ENCODE measurements around the gene CISH.

Gene CISH

DNA sequence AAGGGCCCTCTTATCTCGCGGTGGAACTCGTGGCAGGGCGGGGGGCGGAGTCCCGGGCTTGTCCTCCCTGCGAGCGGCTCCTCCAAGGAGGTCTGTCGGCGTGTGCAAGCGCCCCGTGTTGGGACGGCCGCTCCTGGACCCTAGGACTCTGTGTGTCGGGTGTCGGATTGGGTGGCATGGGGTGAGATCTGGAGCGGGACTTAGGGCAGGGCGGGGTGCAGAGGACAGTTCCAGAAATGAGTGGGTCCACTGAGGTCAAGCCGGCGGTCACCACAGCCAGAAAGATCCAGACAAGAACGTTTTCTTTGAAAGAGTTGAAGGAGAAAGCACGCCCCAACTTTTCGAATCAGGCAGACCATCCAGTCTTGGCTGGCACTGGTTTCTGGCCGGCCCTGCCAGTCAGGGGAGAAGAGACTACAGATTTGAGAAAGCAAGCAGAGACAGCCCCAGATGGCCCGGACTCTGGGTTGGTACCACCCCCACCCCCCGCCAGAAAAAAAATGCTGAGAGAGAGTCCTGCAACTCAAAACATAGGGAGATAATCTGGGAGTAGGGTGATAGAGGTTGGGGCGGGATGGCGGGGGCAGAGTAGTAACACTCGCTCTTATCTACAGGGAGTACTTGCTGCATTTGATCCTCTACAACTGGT, 784 bp upstream of the CISH start:
- DNase-seq (ENCODE audit: low spot score), result no peak

GRCh38 chr3:50610992-50611463, 546 bp downstream of the CISH start:
- no peak for DNase-seq (ENCODE audit: low spot score)

DNA sequence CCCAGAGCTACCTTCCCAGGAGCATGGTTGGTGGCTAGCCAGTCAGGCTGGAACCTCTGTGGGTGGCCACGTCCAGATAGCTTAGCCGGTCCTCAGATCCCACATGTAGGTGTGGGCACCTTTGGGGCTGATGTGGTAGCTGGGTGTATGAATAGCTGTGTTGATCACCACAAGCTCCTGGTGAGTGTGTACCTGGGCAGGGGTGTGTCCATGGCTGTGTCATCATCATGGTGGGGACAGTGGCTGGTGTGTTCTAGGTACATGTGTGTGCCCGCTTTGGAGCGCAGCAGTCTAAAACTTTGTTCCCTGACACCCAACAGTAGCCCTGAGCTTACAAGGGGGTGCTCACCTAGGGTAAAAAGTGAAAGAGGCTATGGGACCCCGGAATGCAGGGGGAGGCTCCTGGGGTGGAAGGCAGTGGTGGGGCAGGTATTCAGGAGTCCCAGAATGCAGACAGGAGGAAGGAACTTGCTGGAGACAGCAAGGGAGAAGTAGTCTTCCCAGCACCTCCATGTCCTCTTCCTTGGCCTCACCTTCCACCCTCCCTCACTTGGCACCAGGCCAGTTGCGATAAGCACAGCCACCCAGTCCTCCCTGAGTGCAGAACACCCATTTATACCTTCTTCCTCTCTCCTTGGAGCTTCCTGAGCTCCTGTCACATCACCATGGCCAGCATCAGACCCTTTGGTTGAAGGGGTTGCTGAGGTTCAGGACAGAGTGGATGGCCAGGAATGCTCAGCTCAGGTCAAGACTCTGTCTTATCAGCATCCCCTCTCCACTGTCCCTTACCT, 1.2 kb downstream of the CISH start:
- DNase-seq (ENCODE audit: low spot score), result no peak

GRCh38 chr3:50609763-50610085, 1.9 kb downstream of the CISH start:
- no peak for DNase-seq (ENCODE audit: low spot score)

GRCh38 chr3:50609071-50609762, 2.4 kb downstream of the CISH start:
- DNase-seq (ENCODE audit: low spot score), result no peak

- DNase-seq (ENCODE audit: low spot score), result no peak
These were observed 3.3 kb downstream of the CISH start for GRCh38 chr3:50608278-50608677.

DNA sequence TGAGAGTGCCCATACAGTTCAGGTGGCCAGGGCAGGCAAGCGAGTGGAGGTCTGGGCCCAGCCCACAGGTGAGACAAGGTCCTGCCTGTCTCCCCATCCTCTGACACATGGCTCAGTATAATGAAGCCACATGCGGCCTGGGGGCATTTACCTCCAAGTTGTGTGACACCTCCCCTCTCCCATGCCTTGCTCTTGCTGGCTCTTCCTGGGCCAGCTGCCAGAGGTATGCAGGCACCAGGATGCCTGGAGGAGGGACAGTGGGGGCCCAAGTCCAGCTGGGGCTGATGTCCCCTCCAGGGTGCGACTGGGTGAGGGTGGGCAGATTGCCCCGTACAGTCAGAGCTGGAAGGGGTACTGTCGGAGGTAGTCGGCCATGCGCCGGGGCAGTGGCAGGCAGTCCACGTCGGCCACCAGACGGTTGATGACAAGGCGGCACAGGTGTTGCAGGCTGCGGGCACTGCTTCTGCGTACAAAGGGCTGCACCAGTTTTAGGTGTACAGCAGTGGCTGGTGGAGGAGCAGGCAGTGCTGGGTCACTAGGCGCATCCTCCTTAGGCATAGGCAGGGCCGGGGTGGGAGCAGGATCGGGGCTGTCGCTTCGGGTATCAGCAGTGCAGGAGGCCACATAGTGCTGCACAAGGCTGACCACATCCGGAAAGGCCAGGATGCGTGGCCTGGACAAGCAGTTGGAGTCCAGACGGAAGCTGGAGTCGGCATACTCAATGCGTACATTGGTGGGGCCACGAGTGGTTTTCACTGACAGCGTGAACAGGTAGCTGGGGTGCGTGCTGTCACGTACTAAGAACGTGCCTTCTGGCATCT, 4.1 kb downstream of the CISH start:
- DNase-seq (ENCODE audit: low spot score), result no peak

GRCh38 chr3:50606596-50606995, 5.0 kb downstream of the CISH start:
- no peak for DNase-seq (ENCODE audit: low spot score)

- DNase-seq (ENCODE audit: low spot score), result no peak
These were observed 5.7 kb downstream of the CISH start for GRCh38 chr3:50605901-50606326.

GRCh38 chr3:50604628-50605588, 6.7 kb downstream of the CISH start:
- no peak for DNase-seq (ENCODE audit: low spot score)

DNA sequence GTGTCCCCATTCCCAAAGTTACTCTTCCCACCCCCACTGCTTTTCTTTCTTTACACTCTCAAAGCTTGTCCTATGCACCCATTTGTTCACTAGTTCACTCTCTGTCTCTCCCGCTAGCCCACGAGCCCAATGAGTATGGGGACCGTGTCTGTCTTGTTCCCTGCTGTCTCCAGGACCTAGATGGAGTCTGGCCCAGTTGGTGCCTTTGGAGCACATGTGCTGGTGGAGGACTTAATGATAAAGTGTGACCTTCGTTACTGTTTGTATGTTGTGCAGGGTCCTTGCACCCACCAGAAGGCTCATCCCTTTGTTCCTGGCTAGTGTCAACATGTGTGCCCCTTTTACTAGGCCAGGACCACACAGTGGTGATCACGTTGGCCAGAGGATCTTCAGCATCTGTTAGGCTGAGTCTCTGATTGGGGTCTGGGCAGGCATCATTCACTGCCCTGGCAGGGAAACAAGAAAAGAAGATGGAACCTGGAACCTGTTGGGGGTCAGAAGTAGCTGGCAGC, 7.4 kb downstream of the CISH start:
- no peak for DNase-seq (ENCODE audit: low spot score)

- DNase-seq (ENCODE audit: low spot score), result no peak
These were observed 8.1 kb downstream of the CISH start for GRCh38 chr3:50603261-50604109.

DNA sequence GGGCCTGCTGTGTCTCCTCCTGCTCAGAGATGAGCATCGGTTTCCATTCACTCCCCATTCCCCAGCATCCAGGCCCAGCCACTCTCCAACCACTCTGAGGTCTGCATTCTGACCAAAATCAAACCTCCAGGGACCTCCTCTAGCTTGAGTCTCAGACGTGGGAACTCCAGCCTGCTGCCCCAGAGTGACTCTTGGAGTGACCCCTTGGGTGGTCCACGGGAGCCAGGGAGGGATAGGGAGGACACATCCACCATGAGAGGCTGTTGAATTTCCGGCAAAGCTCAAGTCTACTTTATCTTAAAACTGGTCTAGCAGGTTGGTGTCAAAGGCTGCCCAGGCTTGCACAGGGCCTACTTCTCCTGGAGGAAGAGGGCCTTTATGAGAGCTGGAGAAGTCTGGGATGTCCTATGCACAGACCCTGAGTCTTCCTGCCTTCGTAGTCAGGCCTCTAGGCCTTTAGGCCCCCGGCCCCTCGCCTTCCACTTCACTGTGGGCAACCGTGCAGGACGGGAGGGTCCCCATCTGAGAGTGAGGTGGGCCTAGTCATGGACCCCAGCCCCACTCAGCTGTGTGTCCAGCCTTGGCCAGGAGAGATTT, 8.9 kb downstream of the CISH start:
- no peak for DNase-seq (ENCODE audit: low spot score)

- peak; percentile 87 for DNase-seq (ENCODE audit: low spot score)
These were observed 10.6 kb downstream of the CISH start for GRCh38 chr3:50600841-50601591.

DNA sequence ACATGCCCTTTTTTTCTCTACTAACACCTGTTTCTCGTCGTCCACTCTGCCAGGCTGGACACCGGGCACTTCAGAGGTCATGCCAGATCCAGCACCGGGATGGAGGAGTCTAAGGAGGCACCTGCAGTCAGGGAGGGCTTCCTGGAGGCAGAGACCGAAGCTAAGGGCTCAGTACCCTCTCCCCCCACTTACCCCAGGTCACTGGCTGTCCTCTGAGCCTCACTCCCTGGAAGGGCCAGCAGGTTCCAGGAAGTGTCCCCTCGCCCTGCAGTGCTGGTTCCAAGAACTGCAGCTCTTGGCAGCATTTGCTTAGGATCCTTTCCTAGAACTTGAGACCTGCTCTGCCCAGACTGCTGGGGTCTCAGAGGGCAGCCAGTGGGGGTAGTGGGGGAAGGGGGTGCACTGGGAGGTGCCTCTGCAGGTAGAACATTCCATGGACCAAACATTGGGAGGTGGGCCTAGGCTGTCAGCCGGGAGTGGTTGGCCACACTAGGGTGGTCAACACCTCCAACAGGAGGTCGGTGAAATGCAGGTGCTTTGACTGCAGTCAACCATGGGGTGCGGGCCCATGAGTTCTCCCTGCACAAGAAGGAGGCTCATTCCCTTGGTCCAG, 11.3 kb downstream of the CISH start:
- DNase-seq (ENCODE audit: low spot score), result no peak

DNA sequence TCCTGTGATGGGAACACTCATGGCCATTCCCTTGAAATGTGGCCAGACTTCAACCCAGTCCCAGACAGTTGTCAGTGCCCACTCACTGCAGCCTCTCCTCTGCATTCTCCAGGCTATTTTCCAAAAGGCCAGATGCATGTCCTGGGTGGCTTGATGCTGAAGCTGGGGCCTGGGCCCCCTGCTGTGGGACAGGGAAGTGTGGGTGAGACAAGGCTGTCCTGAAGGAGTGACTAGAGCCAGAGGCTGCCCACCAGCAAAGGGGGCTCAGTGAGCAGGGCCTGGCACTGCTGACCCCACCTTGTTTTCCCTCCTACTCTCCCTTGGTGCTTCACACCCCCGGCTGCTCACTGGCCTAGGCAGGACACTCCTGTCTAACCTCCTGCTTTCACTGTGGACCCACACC, 11.9 kb downstream of the CISH start:
- no peak for DNase-seq (ENCODE audit: low spot score)

- no peak for DNase-seq (ENCODE audit: low spot score)
These were observed 12.4 kb downstream of the CISH start for GRCh38 chr3:50599115-50599715.

GRCh38 chr3:50594253-50594785, 17.3 kb downstream of the CISH start:
- DNase-seq (ENCODE audit: low spot score), result no peak
